GM21717 (cell line): ENCODE measurements around the gene AHSP.
A peak's percentile ranks its signal among the peaks of the same experiment; 100 is the strongest.
"Not testable (repeated sequence)": the region's sequence is repeated elsewhere in the genome, so short reads cannot be mapped to it uniquely, and the experiment has no call there.

Experiments
- ATAC-seq: cut with Tn5 transposase; IDR thresholded peaks from one replicate; pipeline ENCODE4 v1.9.1; 2021; ENCODE audit warnings: mild to moderate bottlenecking, moderate library complexity; ENCODE audit not compliant: unreplicated experiment

The AHSP gene

GRCh38 chr16:31527734-31528274 is at the start of gene AHSP:
AHSP (plus strand) TSS chr16:31527900; CDS start chr16:31528140, 240 bp downstream.
- ATAC-seq, result no peak

DNA sequence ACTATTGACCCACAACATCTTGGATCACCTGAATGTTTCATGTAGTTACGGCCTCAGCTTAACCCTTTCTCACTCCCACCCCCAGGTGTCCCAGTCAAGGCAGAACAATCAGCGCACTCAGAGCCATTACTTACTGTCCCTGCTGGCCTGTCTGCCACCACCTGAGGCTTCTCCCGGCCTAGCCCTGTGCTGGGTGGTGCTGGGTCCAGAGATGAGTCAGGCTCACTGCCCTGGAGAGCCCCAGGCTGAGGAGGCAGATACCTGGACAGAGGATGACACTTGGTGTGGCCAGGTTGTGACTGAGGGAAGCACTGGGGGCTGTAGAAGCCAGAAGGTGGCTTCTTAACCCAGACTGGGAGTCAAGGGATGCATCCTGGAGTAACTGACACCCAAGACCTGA is 48.7 kb upstream of the AHSP start:
- ATAC-seq, result no peak

DNA sequence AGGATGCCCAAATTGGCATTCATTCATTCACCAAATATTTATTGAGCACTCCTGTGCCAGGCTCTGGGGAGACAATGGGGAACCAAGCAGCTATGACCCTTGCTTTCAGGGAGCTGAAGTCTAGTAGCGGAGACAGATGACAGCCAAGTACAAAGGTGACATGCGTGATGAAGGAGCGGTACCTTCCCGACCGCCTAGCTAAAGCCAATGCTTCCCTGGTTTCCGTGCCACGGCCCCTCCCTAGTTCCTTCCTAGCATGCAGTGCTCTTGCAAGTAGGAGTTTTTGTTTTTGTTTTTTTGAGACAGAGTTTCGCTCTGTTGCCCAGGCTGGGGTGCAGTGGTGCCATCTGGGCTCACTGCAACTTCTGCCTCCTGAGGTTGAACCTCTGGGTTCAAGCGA is 47.9 kb upstream of the AHSP start:
- no peak for ATAC-seq

GRCh38 chr16:31480851-31481536 is 46.7 kb upstream of the AHSP start:
- ATAC-seq, result no peak

DNA sequence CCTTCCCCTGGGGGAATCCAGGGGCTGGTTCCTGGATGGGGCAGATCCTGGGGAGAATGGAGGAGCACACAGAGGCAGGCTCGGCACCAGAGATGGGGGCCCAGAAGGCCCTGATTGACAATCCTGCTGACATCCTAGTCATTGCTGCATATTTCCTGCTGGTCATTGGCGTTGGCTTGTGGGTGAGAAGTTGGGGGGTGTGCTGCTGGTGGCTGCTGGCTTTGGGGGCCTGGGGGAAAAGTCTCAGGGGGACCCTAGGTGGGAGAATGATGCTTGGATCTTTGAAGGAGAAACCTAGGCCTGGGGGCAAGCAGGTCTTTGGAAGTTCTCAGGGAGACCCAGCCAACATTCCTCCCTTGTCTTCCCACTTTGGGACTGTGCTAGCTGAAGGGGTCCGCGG is 44.6 kb upstream of the AHSP start, which contains the start of gene SLC5A2:
Gene SLC5A2, plus strand, starts transcription at position 43 of the 400 bp plus-strand sequence. Its CDS starts 14 bp downstream, at position 57.
- no peak for ATAC-seq

DNA sequence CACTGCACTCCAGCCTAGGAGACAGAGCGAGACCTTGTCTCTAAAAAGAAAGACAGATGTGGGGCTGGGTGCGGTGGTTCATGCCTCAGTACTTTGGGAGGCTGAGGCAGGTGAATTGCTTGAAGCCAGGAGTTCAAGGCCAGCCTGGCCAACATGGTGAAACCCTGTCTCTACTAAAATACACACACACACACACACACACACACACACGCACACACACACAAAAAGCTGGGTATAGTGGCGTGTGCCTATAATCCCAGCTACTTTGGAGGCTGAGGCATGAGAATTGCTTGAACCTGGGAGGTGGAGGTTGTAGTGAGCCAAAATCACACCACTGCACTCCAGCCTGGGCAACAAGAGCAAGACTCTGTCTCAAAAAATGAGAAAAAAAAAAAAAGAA is 43.7 kb upstream of the AHSP start:
- not testable (repeated sequence) for ATAC-seq

GRCh38 chr16:31484491-31485171 is 43.1 kb upstream of the AHSP start:
- no peak for ATAC-seq

GRCh38 chr16:31485571-31485970 is 42.1 kb upstream of the AHSP start:
- ATAC-seq, result no peak

- no peak for ATAC-seq
These were observed 41.7 kb upstream of the AHSP start for GRCh38 chr16:31486045-31486444.

GRCh38 chr16:31487071-31487719 is 40.5 kb upstream of the AHSP start:
- no peak for ATAC-seq

DNA sequence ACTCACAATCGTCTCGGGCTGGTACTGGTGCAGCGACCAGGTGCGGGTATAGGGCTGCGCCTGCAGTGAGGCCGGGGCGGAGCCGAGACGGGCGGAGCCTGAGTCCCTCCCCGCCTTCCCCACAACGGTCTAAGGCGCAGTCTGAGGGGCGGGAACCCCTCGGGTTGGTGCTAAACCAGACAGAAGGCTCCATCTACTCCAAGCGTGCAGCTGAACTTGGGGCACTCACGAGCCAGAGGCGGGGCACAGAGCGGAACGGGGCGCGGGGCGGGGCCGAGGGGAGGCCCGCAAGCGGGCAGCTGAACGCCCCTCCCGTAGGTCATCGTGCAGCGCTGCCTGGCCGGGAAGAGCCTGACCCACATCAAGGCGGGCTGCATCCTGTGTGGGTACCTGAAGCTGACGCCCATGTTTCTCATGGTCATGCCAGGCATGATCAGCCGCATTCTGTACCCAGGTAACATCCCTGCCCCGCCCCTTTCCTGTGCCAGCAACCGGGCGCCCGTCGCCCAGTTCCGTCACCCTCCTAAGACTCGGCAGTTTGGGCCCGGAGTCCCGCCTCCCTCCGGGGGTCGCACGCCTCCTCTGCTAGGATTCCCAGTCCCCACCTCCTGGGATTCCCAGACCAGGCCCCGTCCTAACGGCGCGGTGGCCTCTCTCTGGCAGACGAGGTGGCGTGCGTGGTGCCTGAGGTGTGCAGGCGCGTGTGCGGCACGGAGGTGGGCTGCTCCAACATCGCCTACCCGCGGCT is 39.8 kb upstream of the AHSP start:
- ATAC-seq, result peak; percentile 73

- ATAC-seq, result no peak
These were observed 39.0 kb upstream of the AHSP start for GRCh38 chr16:31488468-31489297.

DNA sequence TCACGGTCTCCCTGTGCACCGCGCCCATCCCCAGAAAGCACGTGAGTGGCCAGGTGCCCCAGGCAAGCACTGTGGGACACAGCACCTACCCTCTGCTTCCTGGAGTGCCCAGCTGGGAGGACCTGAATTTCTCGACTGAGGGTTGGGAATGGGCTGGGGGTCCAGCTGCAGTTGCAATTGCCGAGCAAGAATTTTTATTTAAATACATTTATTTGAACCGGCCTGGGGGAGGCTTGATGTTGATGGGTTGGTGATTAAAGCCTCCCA is 38.5 kb upstream of the AHSP start:
- no peak for ATAC-seq

GRCh38 chr16:31489616-31490584 is 37.8 kb upstream of the AHSP start:
- no peak for ATAC-seq

- ATAC-seq, result no peak
These were observed 35.8 kb upstream of the AHSP start for GRCh38 chr16:31491778-31492418.

DNA sequence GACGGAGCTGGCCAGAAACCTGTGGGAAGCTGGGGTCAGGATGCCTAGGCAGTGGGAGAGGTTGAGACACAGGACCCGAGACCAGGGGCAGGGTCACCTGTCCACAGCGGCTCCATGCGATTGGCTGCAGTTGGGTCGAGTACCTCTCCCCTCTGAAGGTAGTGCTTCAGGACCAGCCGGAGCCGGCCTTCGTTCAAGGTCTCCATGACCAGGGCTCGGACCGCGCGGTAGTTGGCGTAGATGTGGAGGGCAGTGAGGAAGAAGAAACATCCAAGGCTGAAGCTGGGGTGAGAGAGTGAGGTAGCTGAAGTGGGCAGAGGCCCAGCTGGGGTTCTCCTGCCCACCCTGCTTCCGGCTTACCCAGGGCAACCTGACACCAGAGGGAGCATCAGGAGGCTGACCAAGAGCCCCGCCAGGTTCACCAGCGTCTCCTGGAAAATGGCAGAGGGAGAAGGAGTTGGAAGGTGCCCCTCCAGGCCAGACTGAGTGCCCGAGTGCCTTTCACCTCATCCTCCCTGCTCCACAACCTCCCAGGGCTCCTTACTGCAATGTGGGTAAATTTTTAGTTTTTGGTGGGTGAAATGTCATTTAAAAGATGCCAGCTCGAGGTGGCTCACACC is 34.1 kb upstream of the AHSP start:
- ATAC-seq, result no peak

- no peak for ATAC-seq
These were observed 31.0 kb upstream of the AHSP start for GRCh38 chr16:31496670-31497069.

GRCh38 chr16:31498493-31498892 is 29.2 kb upstream of the AHSP start:
- no peak for ATAC-seq
